HEK293 (cell line): Measurements from ENCODE around the gene MEG3.

Experiments used
- CTCF ChIA-PET: fragments of 350-600 bp; formaldehyde crosslinking; extraction: SDS; loops from one replicate; lab custom pipeline; 2021; ENCODE audit warnings: antibody characterized with exemption; lab: Yijun Ruan, JAX
- POLR2A ChIA-PET: fragments of 300-600 bp; formaldehyde crosslinking; extraction: SDS; loops from one replicate; lab custom pipeline; 2020; ENCODE audit warnings: antibody characterized with exemption, inconsistent platforms; lab: Yijun Ruan, JAX
- H3K27ac ChIP-seq: fragments of 200-500 bp; sonication (Bioruptor generic); 2 replicates; pipeline ENCODE4 v1.5.1; 2014; ENCODE audit warnings: low read depth, low read length, control low read depth, inconsistent platforms; ENCODE audit errors: extremely low read depth
- H3K36me3 ChIP-seq, 2 experiments: fragments of 200-500 bp in 1 of 2; sonication (Bioruptor generic) in 1 of 2; 1 replicate in 1 of 2; 2 replicates in 1 of 2; pipeline ENCODE4 v1.5.1; 2014 to 2017; ENCODE audit warnings: inconsistent platforms in 2 of 2, low read length in 2 of 2; ENCODE audit not compliant: control insufficient read depth in 2 of 2, insufficient read depth in 1 of 2
- H3K4me1 ChIP-seq: fragments of 200-500 bp; sonication (Bioruptor generic); 2 replicates; pipeline ENCODE4 v1.5.1; 2014; ENCODE audit warnings: mild to moderate bottlenecking, low read length, inconsistent platforms; ENCODE audit not compliant: control insufficient read depth, insufficient read depth
- H3K4me3 ChIP-seq: 2 replicates; pipeline ENCODE4 v1.5.1; 2011; ENCODE audit warnings: low read depth, mild to moderate bottlenecking, control low read depth, low read length, moderate library complexity
- H3K9me3 ChIP-seq: fragments of 200-500 bp; sonication (Bioruptor generic); 2 replicates; pipeline ENCODE4 v1.5.1; 2014; ENCODE audit warnings: low read depth, low read length, inconsistent platforms; ENCODE audit not compliant: control insufficient read depth, insufficient read depth
- FEZF1 ChIP-seq: fragments of 450-650 bp; formaldehyde crosslinking; IDR thresholded peaks from 2 replicates; pipeline ENCODE4 v1.5.1; 2016; ENCODE audit warnings: missing biosample characterization, missing genetic modification characterization
- GFI1B ChIP-seq: fragments of 450-650 bp; formaldehyde crosslinking; IDR thresholded peaks from 2 replicates; pipeline ENCODE4 v1.5.1; 2016; ENCODE audit warnings: missing biosample characterization, missing genetic modification characterization
- HOXC10 ChIP-seq: sonication (generic); formaldehyde crosslinking; IDR thresholded peaks from 2 replicates; pipeline ENCODE4 v1.8.1; 2023; ENCODE audit warnings: mild to moderate bottlenecking, missing genetic modification reagents
- KLF9 ChIP-seq: fragments of 450-650 bp; formaldehyde crosslinking; IDR thresholded peaks from 2 replicates; pipeline ENCODE4 v1.5.1; 2016; ENCODE audit warnings: missing biosample characterization, missing genetic modification characterization, low read depth
- MEIS1 ChIP-seq: sonication (generic); formaldehyde crosslinking; IDR thresholded peaks from 2 replicates; pipeline ENCODE4 v1.8.1; 2022; ENCODE audit warnings: missing genetic modification reagents, mild to moderate bottlenecking, borderline replicate concordance
- PRDM2 ChIP-seq: fragments of 450-650 bp; formaldehyde crosslinking; IDR thresholded peaks from 2 replicates; pipeline ENCODE4 v1.5.1; 2016; ENCODE audit warnings: missing biosample characterization, missing genetic modification characterization, borderline replicate concordance
- ZBTB20 ChIP-seq: fragments of 450-650 bp; formaldehyde crosslinking; IDR thresholded peaks from 2 replicates; pipeline ENCODE4 v1.5.1; 2016; ENCODE audit warnings: missing biosample characterization, missing genetic modification characterization
- ZBTB48 ChIP-seq: fragments of 450-650 bp; formaldehyde crosslinking; IDR thresholded peaks from 2 replicates; pipeline ENCODE4 v1.5.1; 2016; ENCODE audit warnings: missing biosample characterization, missing genetic modification characterization
- ZIC2 ChIP-seq: fragments of 450-650 bp; formaldehyde crosslinking; IDR thresholded peaks from 2 replicates; pipeline ENCODE4 v1.5.1; 2016; ENCODE audit warnings: missing biosample characterization, missing genetic modification characterization
- ZNF184 ChIP-seq: fragments of 450-650 bp; IDR thresholded peaks from 2 replicates; pipeline ENCODE4 v1.5.1; 2018; ENCODE audit warnings: missing biosample characterization, mild to moderate bottlenecking, missing genetic modification characterization
- ZNF211 ChIP-seq: fragments of 450-650 bp; formaldehyde crosslinking; IDR thresholded peaks from 2 replicates; pipeline ENCODE4 v1.5.1; 2016; ENCODE audit warnings: low read depth, missing biosample characterization, missing genetic modification characterization
- ZNF214 ChIP-seq: fragments of 450-650 bp; formaldehyde crosslinking; IDR thresholded peaks from 2 replicates; pipeline ENCODE4 v1.5.1; 2017; ENCODE audit warnings: missing biosample characterization, mild to moderate bottlenecking, missing genetic modification characterization, borderline replicate concordance
- ZNF23 ChIP-seq: fragments of 450-650 bp; formaldehyde crosslinking; IDR thresholded peaks from 2 replicates; pipeline ENCODE4 v1.5.1; 2016; ENCODE audit warnings: missing biosample characterization, missing genetic modification characterization, borderline replicate concordance
- ZNF302 ChIP-seq: fragments of 450-650 bp; formaldehyde crosslinking; IDR thresholded peaks from 2 replicates; pipeline ENCODE4 v1.5.1; 2016; ENCODE audit warnings: missing biosample characterization, missing genetic modification characterization, low read depth
- ZNF354C ChIP-seq: fragments of 450-650 bp; formaldehyde crosslinking; IDR thresholded peaks from 2 replicates; pipeline ENCODE4 v1.5.1; 2016; ENCODE audit warnings: missing biosample characterization, missing genetic modification characterization, low read depth, borderline replicate concordance
- ZNF366 ChIP-seq: fragments of 450-650 bp; formaldehyde crosslinking; conservative IDR thresholded peaks from 2 replicates; pipeline ENCODE4 v1.5.1; 2016; ENCODE audit warnings: missing biosample characterization, missing genetic modification characterization
- ZNF529 ChIP-seq: fragments of 450-650 bp; formaldehyde crosslinking; IDR thresholded peaks from 2 replicates; pipeline ENCODE4 v1.5.1; 2017; ENCODE audit warnings: missing genetic modification characterization, missing biosample characterization; ENCODE audit not compliant: insufficient replicate concordance
- ZNF624 ChIP-seq: fragments of 450-650 bp; formaldehyde crosslinking; IDR thresholded peaks from 2 replicates; pipeline ENCODE4 v1.5.1; 2017; ENCODE audit warnings: missing biosample characterization, missing genetic modification characterization
- ZNF677 ChIP-seq: fragments of 450-650 bp; IDR thresholded peaks from 2 replicates; pipeline ENCODE4 v1.5.0; 2018; ENCODE audit warnings: missing biosample characterization, mild to moderate bottlenecking, missing genetic modification characterization, moderate library complexity
- ZNF792 ChIP-seq: fragments of 450-650 bp; formaldehyde crosslinking; IDR thresholded peaks from 2 replicates; pipeline ENCODE4 v1.5.1; 2016; ENCODE audit warnings: missing biosample characterization, missing genetic modification characterization
- ZSCAN16 ChIP-seq: fragments of 450-650 bp; formaldehyde crosslinking; IDR thresholded peaks from 2 replicates; pipeline ENCODE4 v1.5.1; 2016; ENCODE audit warnings: missing biosample characterization, missing genetic modification characterization
- ZSCAN4 ChIP-seq: fragments of 450-650 bp; formaldehyde crosslinking; IDR thresholded peaks from 2 replicates; pipeline ENCODE4 v1.5.1; 2017; ENCODE audit warnings: missing biosample characterization, missing genetic modification characterization
- TF ChIP-seq, protein P1 (sequence below): fragments of 450-650 bp; formaldehyde crosslinking; IDR thresholded peaks from 2 replicates; pipeline ENCODE4 v1.5.1; 2016; ENCODE audit warnings: missing biosample characterization, missing genetic modification characterization

Gene MEG3

GRCh38 chr14:100875861-100876590 is 50.1 kb downstream of the MEG3 start:
- no peaks in the 10 kb centered on the region for H3K9me3 ChIP-seq
- ChIA-PET POLR2A (no interaction called here), CTCF (interaction anchor here (0.6 kb wide), 1 partner anchor 118 kb away, joined by 4 read pairs; no protein-coding TSS in a partner anchor)
- no peak overlapping the region for H3K4me3 ChIP-seq
- no peak overlapping the region for H3K27ac ChIP-seq
- no peak for TF ChIP-seq ZNF23 (tag by site-specific recombination)
- no peak for TF ChIP-seq ZSCAN4
- no peak for TF ChIP-seq ZNF529 (tag by site-specific recombination)
- no peak for TF ChIP-seq KLF9 (tag by site-specific recombination)
- no peak for TF ChIP-seq ZNF302 (tag by site-specific recombination)
- no peak for TF ChIP-seq ZBTB20 (tag by site-specific recombination)
- no peak for TF ChIP-seq ZNF354C (tag by site-specific recombination)
- TF ChIP-seq ZNF792 (tag by site-specific recombination): no peak
- TF ChIP-seq, protein P1, sequence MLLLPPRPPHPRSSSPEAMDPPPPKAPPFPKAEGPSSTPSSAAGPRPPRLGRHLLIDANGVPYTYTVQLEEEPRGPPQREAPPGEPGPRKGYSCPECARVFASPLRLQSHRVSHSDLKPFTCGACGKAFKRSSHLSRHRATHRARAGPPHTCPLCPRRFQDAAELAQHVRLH (tag by site-specific recombination): no peak
- TF ChIP-seq ZNF214 (tag by site-specific recombination): no peak
- no peak for TF ChIP-seq ZSCAN16 (tag by site-specific recombination)
- no peak for TF ChIP-seq ZNF184 (tag by site-specific recombination)
- no peak for TF ChIP-seq FEZF1 (tag by site-specific recombination)
- TF ChIP-seq ZNF211: no peak
- TF ChIP-seq ZNF366 (tag by site-specific recombination): no peak
- no peak for TF ChIP-seq HOXC10 (CRISPR knock-in tag)
- TF ChIP-seq ZNF677 (tag by site-specific recombination): no peak
- TF ChIP-seq ZBTB48 (tag by site-specific recombination): no peak
- no peak for TF ChIP-seq ZNF624 (tag by site-specific recombination)
- no peak for TF ChIP-seq GFI1B (tag by site-specific recombination)
- H3K36me3 ChIP-seq: no peaks in the 10 kb centered on the region
- no peaks in the 10 kb centered on the region for H3K4me1 ChIP-seq

DNA sequence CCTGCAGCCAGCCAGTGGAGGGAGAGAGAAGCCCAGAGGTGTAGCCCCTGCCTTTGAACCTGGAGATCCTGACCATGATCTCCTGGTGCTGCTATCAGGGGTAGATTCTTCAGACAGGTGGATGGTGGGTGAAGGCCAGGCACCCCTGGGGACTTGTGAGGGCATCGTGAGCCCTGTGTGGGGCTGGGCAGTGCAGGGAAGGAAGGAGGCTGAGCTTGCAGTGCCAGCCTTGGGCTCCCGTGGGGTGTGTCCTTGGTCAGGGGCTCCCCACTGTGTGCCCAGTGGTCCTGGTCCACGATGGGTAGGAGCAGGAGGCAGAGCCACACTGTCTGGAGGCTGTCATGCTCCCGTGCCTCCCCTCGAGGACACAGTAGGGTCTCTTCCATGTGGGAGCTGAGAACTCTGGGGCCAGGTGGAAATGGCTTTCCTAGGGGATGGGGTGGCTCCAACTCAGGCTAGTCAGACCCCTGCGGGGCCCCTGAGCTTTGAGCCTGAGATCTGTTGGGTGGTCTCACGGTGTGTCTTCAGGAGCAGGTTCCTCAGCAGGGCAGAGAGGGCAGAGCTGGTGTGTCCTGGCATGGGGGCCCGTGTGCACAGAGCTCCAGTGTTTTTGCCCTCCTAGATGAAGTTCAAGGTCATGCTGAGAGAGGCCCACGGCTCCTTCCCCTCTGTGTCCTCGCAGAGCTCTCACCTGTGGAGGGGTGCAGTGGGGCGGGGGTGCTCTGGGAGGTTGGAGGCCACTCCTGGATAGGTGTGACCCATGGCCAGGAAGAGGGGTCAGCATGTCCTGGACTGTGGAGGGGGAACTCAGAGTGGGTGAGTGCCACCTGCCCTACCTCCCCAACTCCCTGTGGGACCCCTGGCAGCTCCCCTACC is 52.6 kb downstream of the MEG3 start:
- no peak for TF ChIP-seq MEIS1 (CRISPR knock-in tag)
- TF ChIP-seq ZIC2: 0 out of 2 replicates have a peak, but pooled peaks have one; percentile 9
- TF ChIP-seq ZNF23 (tag by site-specific recombination): no peak
- TF ChIP-seq PRDM2 (tag by site-specific recombination): no peak
- no peak overlapping the region for H3K4me3 ChIP-seq
- no peak overlapping the region for H3K27ac ChIP-seq
- ChIA-PET CTCF (no interaction called here), POLR2A (no interaction called here)
- H3K4me1 ChIP-seq: no peaks in the 10 kb centered on the region
- no peaks in the 10 kb centered on the region for H3K36me3 ChIP-seq
- H3K9me3 ChIP-seq: no peaks in the 10 kb centered on the region
